Measurements from ENCODE around the gene PARP15. TPM values are rescaled to one million over a fixed set of nuclear protein-coding genes. Genes with fewer than 3 reads are reported as not detected.

The PARP15 gene
- total RNA-seq, result not detected in 2 replicates

GRCh38 chr3:122577409-122578031 is at the start of gene PARP15:
Gene PARP15 (plus strand): TSS chr3:122577650. CDS start chr3:122577668, 18 bp downstream.

GRCh38 chr3:122564155-122564912 is 13.1 kb upstream of the PARP15 start, which contains the start of the genes DTX3L and PARP9:
Gene DTX3L (plus strand): TSS chr3:122564338. CDS start chr3:122564427, 89 bp downstream.
Gene PARP9 (minus strand): TSS chr3:122564300. CDS start chr3:122559620, 4,680 bp downstream.

DNA sequence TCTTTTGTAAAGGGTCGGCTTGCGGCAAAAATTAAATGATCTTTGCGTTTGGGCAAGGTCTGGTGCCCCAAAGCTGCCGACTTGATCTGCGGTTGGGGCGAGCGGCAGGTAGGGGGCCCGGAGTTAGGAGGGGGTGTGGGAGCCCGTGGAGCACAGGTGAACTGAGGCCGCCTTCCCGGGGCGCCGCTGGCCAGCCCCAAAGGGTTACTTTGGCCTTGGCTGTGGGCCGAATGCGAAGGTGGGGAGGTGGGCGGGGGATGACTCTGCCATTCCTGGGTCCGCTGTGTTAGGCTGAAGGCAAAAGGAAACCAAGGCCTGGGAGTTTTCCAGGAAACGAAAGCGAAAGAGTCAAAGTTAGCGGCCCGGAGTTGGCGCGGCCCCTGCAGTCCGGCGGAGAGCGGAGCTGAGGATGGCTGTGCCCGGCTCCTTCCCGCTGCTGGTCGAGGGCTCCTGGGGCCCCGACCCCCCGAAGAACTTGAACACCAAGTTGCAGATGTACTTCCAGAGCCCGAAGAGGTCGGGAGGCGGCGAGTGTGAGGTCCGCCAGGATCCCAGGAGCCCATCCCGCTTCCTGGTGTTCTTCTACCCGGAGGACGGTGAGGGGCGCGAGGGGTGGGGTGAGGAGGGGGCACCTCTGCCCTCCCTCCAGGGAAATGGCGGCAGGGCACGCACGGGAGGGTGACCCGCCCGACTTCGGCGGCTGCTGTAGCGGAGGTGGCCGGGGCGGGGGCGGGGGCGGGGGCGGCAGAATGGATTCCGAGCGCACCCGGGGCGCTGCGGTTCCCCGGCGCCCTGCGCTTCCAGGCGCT is 103.2 kb downstream of the PARP15 start, which contains the start of gene PARP14:
PARP14 (plus strand) TSS at position 365 of the 809 bp plus-strand sequence; CDS start at position 410, 45 bp downstream.

Other genes with a start within 250 kb of the PARP15 start
- 15.9 and 22.4 TPM in 2 replicates for gene MIX23, start 194.4 kb upstream of the PARP15 start, total RNA-seq
- gene FAM162A, start 193.5 kb upstream of the PARP15 start, total RNA-seq, result 23.0 and 34.0 TPM in 2 replicates
- gene WDR5B, start 161.6 kb upstream of the PARP15 start, total RNA-seq, result 3.4 and 4.7 TPM in 2 replicates
- gene KPNA1, start 62.7 kb upstream of the PARP15 start, total RNA-seq, result 16.3 and 18.7 TPM in 2 replicates
- 8.9 and 14.6 TPM in 2 replicates for gene PARP9, start 13.3 kb upstream of the PARP15 start, total RNA-seq
- gene DTX3L, start 13.3 kb upstream of the PARP15 start, total RNA-seq, result 10.9 and 14.6 TPM in 2 replicates
- gene PARP14, start 103.2 kb downstream of the PARP15 start, total RNA-seq, result 11.9 and 39.0 TPM in 2 replicates
- gene HSPBAP1, start 216.2 kb downstream of the PARP15 start, total RNA-seq, result 2.2 and 4.7 TPM in 2 replicates
- gene SLC49A4, start 217.4 kb downstream of the PARP15 start, total RNA-seq, result 13.2 and 20.1 TPM in 2 replicates